ENCODE data around the gene RNF113B.
A peak's percentile ranks its signal among the peaks of the same experiment; 100 is the strongest.

The RNF113B gene

GRCh38 chr13:98204546-98204945 is 27.5 kb upstream of the RNF113B start:
- no peak for DNase-seq (ENCODE audit: low read depth, low spot score)

GRCh38 chr13:98203646-98204326 is 26.7 kb upstream of the RNF113B start:
- no peak for DNase-seq (ENCODE audit: low read depth, low spot score)

GRCh38 chr13:98201984-98202383 is 24.9 kb upstream of the RNF113B start:
- no peak for DNase-seq (ENCODE audit: low read depth, low spot score)

- no peak for DNase-seq (ENCODE audit: low read depth, low spot score)
Measured at GRCh38 chr13:98201189-98201588, 24.1 kb upstream of the RNF113B start.

GRCh38 chr13:98200211-98200878 is 23.3 kb upstream of the RNF113B start:
- peak; percentile 40 for DNase-seq (ENCODE audit: low read depth, low spot score)

- no peak for DNase-seq (ENCODE audit: low read depth, low spot score)
Measured at GRCh38 chr13:98199480-98199879, 22.4 kb upstream of the RNF113B start.

GRCh38 chr13:98198683-98199082 is 21.6 kb upstream of the RNF113B start:
- no peak for DNase-seq (ENCODE audit: low read depth, low spot score)

GRCh38 chr13:98195054-98195791 is 18.2 kb upstream of the RNF113B start:
- DNase-seq (ENCODE audit: low read depth, low spot score), result no peak

- no peak for DNase-seq (ENCODE audit: low read depth, low spot score)
Measured at GRCh38 chr13:98192008-98192407, 14.9 kb upstream of the RNF113B start.

GRCh38 chr13:98190889-98191444 is 13.9 kb upstream of the RNF113B start:
- DNase-seq (ENCODE audit: low read depth, low spot score), result no peak

GRCh38 chr13:98189841-98190505 is 12.9 kb upstream of the RNF113B start:
- DNase-seq (ENCODE audit: low read depth, low spot score), result no peak

- DNase-seq (ENCODE audit: low read depth, low spot score), result no peak
Measured at GRCh38 chr13:98188544-98189166, 11.6 kb upstream of the RNF113B start.

GRCh38 chr13:98187965-98188261 is 10.8 kb upstream of the RNF113B start:
- no peak for DNase-seq (ENCODE audit: low read depth, low spot score)

- no peak for DNase-seq (ENCODE audit: low read depth, low spot score)
Measured at GRCh38 chr13:98187155-98187964, 10.3 kb upstream of the RNF113B start.

GRCh38 chr13:98184792-98185191 is 7.7 kb upstream of the RNF113B start:
- DNase-seq (ENCODE audit: low read depth, low spot score), result no peak

GRCh38 chr13:98182589-98182988 is 5.5 kb upstream of the RNF113B start:
- no peak for DNase-seq (ENCODE audit: low read depth, low spot score)

- DNase-seq (ENCODE audit: low read depth, low spot score), result no peak
Measured at GRCh38 chr13:98182153-98182552, 5.1 kb upstream of the RNF113B start.

- no peak for DNase-seq (ENCODE audit: low read depth, low spot score)
Measured at GRCh38 chr13:98181111-98181815, 4.2 kb upstream of the RNF113B start.

GRCh38 chr13:98180092-98180491 is 3.0 kb upstream of the RNF113B start:
- DNase-seq (ENCODE audit: low read depth, low spot score), result no peak

GRCh38 chr13:98175823-98176222 is 1.2 kb downstream of the RNF113B start:
- DNase-seq (ENCODE audit: low read depth, low spot score), result no peak
